ENCODE data around the gene NT5DC3. TPM values are rescaled to one million over a fixed set of nuclear protein-coding genes. Genes with fewer than 3 reads are reported as not detected.
"Not testable (repeated sequence)": the region's sequence is repeated elsewhere in the genome, so short reads cannot be mapped to it uniquely, and the experiment has no call there.

Gene NT5DC3
- polyA plus RNA-seq, 3 donors = 0.27 to 4.8 (median 0.93) TPM

- WGBS (ENCODE audit: insufficient coverage) = no CpG with 5 or more reads among the region's 6 CpGs
- Histone ChIP-seq H3K79me2 (ENCODE audit: insufficient read depth, low read length) (no peaks in the 10 kb centered on the region), H2AFZ (ENCODE audit: insufficient read depth, low read depth, low read length, poor library complexity, severe bottlenecking) (no peak overlapping the region), H3K4me2 (replicated peaks; ENCODE audit: extremely low read depth, low read length, poor library complexity, severe bottlenecking) (no peak overlapping the region), H3K4me1 (ENCODE audit: control insufficient read depth in 1 of 2, insufficient read depth in 2 of 2, low read length in 2 of 2) (peaks cover 14 to 15% of the 10 kb centered on the region in 2 donors), H3K36me3 (replicated peaks in 1 of 2; ENCODE audit: control insufficient read depth in 1 of 2, insufficient read depth in 2 of 2, low read length in 2 of 2) (peaks cover 0 to 18% of the 10 kb centered on the region in 2 donors), H3K9ac (ENCODE audit: insufficient read depth, low read length, poor library complexity, severe bottlenecking) (no peak overlapping the region), H4K20me1 (ENCODE audit: insufficient read depth, low read length) (no peaks in the 10 kb centered on the region), H3K4me3 (replicated peaks in 1 of 3; ENCODE audit: low read depth in 2 of 3, low read length in 3 of 3) (no peak overlapping the region), H3K9me3 (replicated peaks in 1 of 2; ENCODE audit: control insufficient read depth in 1 of 2, insufficient read depth in 1 of 2, low read length in 2 of 2) (no peaks in the 10 kb centered on the region), H3K27me3 (ENCODE audit: control insufficient read depth in 2 of 2, insufficient read depth in 2 of 2, low read length in 2 of 2) (no peaks in the 10 kb centered on the region), H3K27ac (ENCODE audit: low read depth in 1 of 2, low read length in 2 of 2) (no peak overlapping the region)
- DNase-seq = no peak
- peaks cover 20% of the 10 kb centered on the region for H3K4me1 Mint-ChIP-seq
- no peak for TF ChIP-seq CTCF (IDR thresholded peaks at IDR 0.05)
- H3K36me3 Mint-ChIP-seq = peaks cover 24 to 54% of the 10 kb centered on the region in 2 donors
- H3K4me3 Mint-ChIP-seq = no peak overlapping the region
- H3K27me3 Mint-ChIP-seq (ENCODE audit: low read depth in 3 of 3) = peaks cover 0 to 1% (median 0%) of the 10 kb centered on the region in 3 donors
- peaks cover 0 to 3% (median 0%) of the 10 kb centered on the region in 7 donors for H3K9me3 Mint-ChIP-seq
- no peak overlapping the region for H3K27ac Mint-ChIP-seq
- intact Hi-C loops (cut with micrococcal nuclease) = no loop called here
Measured at GRCh38 chr12:103811791-103812190, 29.2 kb downstream of the NT5DC3 start.

DNA sequence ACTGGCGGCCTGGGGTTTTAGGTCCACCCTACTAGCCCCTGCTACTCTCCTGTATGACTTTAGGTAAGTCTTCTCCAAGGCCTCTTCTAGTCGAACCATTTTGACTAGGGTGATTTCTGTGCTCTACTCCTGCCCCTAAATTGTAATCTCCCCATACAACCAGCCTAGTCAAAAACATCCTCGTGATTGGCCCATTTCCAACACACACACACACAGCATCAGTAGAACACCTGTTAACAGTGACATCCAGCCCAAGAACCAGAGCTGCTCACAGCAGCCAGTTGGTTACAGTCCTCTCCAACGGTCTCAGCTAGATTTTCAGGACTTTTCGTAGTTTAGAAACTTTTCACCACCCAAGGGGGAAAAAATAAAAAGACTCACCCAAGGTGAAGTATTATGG lies 30.9 kb downstream of the NT5DC3 start:
- peaks cover 0 to 1% (median 0%) of the 10 kb centered on the region in 3 donors for H3K27me3 Mint-ChIP-seq (ENCODE audit: low read depth in 3 of 3)
- no peaks in the 10 kb centered on the region for H3K9me3 ChIP-seq (replicated peaks in 1 of 2; ENCODE audit: control insufficient read depth in 1 of 2, insufficient read depth in 1 of 2, low read length in 2 of 2)
- H3K79me2 ChIP-seq (ENCODE audit: insufficient read depth, low read length) = no peaks in the 10 kb centered on the region
- no peak overlapping the region for H3K27ac ChIP-seq (ENCODE audit: low read depth in 1 of 2, low read length in 2 of 2)
- peaks cover 36% of the 10 kb centered on the region for H3K4me1 Mint-ChIP-seq
- H3K4me2 ChIP-seq (replicated peaks; ENCODE audit: extremely low read depth, low read length, poor library complexity, severe bottlenecking) = no peak overlapping the region
- H3K27me3 ChIP-seq (ENCODE audit: control insufficient read depth in 2 of 2, insufficient read depth in 2 of 2, low read length in 2 of 2) = no peaks in the 10 kb centered on the region
- peaks cover 29 to 32% of the 10 kb centered on the region in 2 donors for H3K4me1 ChIP-seq (ENCODE audit: control insufficient read depth in 1 of 2, insufficient read depth in 2 of 2, low read length in 2 of 2)
- intact Hi-C loops (cut with micrococcal nuclease) = no loop called here
- peaks cover 26 to 54% of the 10 kb centered on the region in 2 donors for H3K36me3 Mint-ChIP-seq
- H3K9ac ChIP-seq (ENCODE audit: insufficient read depth, low read length, poor library complexity, severe bottlenecking) = no peak overlapping the region
- H2AFZ ChIP-seq (ENCODE audit: insufficient read depth, low read depth, low read length, poor library complexity, severe bottlenecking) = no peak overlapping the region
- H4K20me1 ChIP-seq (ENCODE audit: insufficient read depth, low read length) = no peaks in the 10 kb centered on the region
- H3K27ac Mint-ChIP-seq = peak overlapping the region in 1 of 7 donors; percentile 13
- H3K9me3 Mint-ChIP-seq = peaks cover 0 to 3% (median 0%) of the 10 kb centered on the region in 7 donors
- H3K4me3 Mint-ChIP-seq = no peak overlapping the region
- peaks cover 0 to 18% of the 10 kb centered on the region in 2 donors for H3K36me3 ChIP-seq (replicated peaks in 1 of 2; ENCODE audit: control insufficient read depth in 1 of 2, insufficient read depth in 2 of 2, low read length in 2 of 2)
- no peak for DNase-seq
- 100% methylated on average over 2 of the region's 5 CpGs for WGBS (ENCODE audit: insufficient coverage)
- TF ChIP-seq CTCF (IDR thresholded peaks at IDR 0.05) = no peak
- H3K4me3 ChIP-seq (replicated peaks in 1 of 3; ENCODE audit: low read depth in 2 of 3, low read length in 3 of 3) = no peak overlapping the region

- H2AFZ ChIP-seq (ENCODE audit: insufficient read depth, low read depth, low read length, poor library complexity, severe bottlenecking); H3K9ac ChIP-seq (ENCODE audit: insufficient read depth, low read length, poor library complexity, severe bottlenecking); H3K27ac ChIP-seq (ENCODE audit: low read depth in 1 of 2, low read length in 2 of 2); H3K9me3 Mint-ChIP-seq; H3K27me3 ChIP-seq (ENCODE audit: control insufficient read depth in 2 of 2, insufficient read depth in 2 of 2, low read length in 2 of 2); H3K4me3 Mint-ChIP-seq; H3K27me3 Mint-ChIP-seq (ENCODE audit: low read depth in 3 of 3); H3K4me3 ChIP-seq (replicated peaks in 1 of 3; ENCODE audit: low read depth in 2 of 3, low read length in 3 of 3); H3K4me2 ChIP-seq (replicated peaks; ENCODE audit: extremely low read depth, low read length, poor library complexity, severe bottlenecking); H3K79me2 ChIP-seq (ENCODE audit: insufficient read depth, low read length); H3K9me3 ChIP-seq (replicated peaks in 1 of 2; ENCODE audit: control insufficient read depth in 1 of 2, insufficient read depth in 1 of 2, low read length in 2 of 2); H3K27ac Mint-ChIP-seq; intact Hi-C loops (cut with micrococcal nuclease); DNase-seq; H4K20me1 ChIP-seq (ENCODE audit: insufficient read depth, low read length): not testable (repeated sequence)
- H3K36me3 ChIP-seq (replicated peaks in 1 of 2; ENCODE audit: control insufficient read depth in 1 of 2, insufficient read depth in 2 of 2, low read length in 2 of 2) = peaks cover 0 to 18% of the 10 kb centered on the region in 2 donors
- peaks cover 24 to 52% of the 10 kb centered on the region in 2 donors for H3K36me3 Mint-ChIP-seq
- H3K4me1 ChIP-seq (ENCODE audit: control insufficient read depth in 1 of 2, insufficient read depth in 2 of 2, low read length in 2 of 2) = peaks cover 33 to 37% of the 10 kb centered on the region in 2 donors
- H3K4me1 Mint-ChIP-seq = peaks cover 40% of the 10 kb centered on the region
- 98% methylated on average over 5 of the region's 7 CpGs for WGBS (ENCODE audit: insufficient coverage)
Measured at GRCh38 chr12:103809639-103810038, 31.4 kb downstream of the NT5DC3 start.
